Gastrocnemius medialis (tissue), 4 donors: Measurements from ENCODE around the gene TBRG4. TPM values are rescaled to one million over a fixed set of nuclear protein-coding genes. Genes with fewer than 3 reads are reported as not detected.

Experiments
- ATAC-seq, 2 donors: fragments of 150-250 bp; one replicate each; pipeline ENCODE4 v1.9.1; 2016
- DNase-seq, 2 donors: peaks; one replicate each; pipeline ENCODE4 v3.0.0-alpha.2; 2019
- H3K27ac ChIP-seq, 4 donors: fragments of 200-600 bp; sonication (generic); 1 replicate in 1 of 4; 2 replicates in 3 of 4; pipeline ENCODE4 v1.5.1; 2016 to 2018; ENCODE audit warnings: mild to moderate bottlenecking in 2 of 4, moderate library complexity in 1 of 4
- H3K27me3 ChIP-seq, 3 donors: fragments of 200-600 bp; sonication (generic) in 2 of 3; 1 replicate in 1 of 3; 2 replicates in 2 of 3; pipeline versions ENCODE4 v1.5.1 to v1.6.0; 2016 to 2019; ENCODE audit warnings: mild to moderate bottlenecking in 1 of 3, moderate library complexity in 1 of 3
- H3K36me3 ChIP-seq, 2 donors: fragments of 200-600 bp; sonication (generic) in 1 of 2; one replicate each; pipeline ENCODE4 v1.5.1; 2017 to 2018
- H3K4me1 ChIP-seq, 2 donors: fragments of 200-600 bp; sonication (generic) in 1 of 2; one replicate each; pipeline ENCODE4 v1.5.1; 2016 to 2017; ENCODE audit warnings: mild to moderate bottlenecking in 2 of 2
- H3K4me3 ChIP-seq, 4 donors: fragments of 200-600 bp; sonication (generic) in 3 of 4; 1 replicate in 1 of 4; 2 replicates in 3 of 4; pipeline ENCODE4 v1.5.1; 2016 to 2019; ENCODE audit warnings: mild to moderate bottlenecking in 2 of 4
- H3K9me3 ChIP-seq, 3 donors: fragments of 200-600 bp; sonication (generic) in 2 of 3; 1 replicate in 1 of 3; 2 replicates in 2 of 3; pipeline ENCODE4 v1.5.1; 2016 to 2019
- CTCF ChIP-seq, 5 experiments: fragments of 450-650 bp in 3 of 5; fragments of 200-600 bp in 2 of 5; sonication (generic) in 2 of 5; IDR thresholded peaks in 4 of 5; conservative IDR thresholded peaks in 1 of 5; 1 replicate in 4 of 5; 2 replicates in 1 of 5; pipeline ENCODE4 v1.5.1; 2016 to 2019; ENCODE audit warnings: antibody characterized with exemption in 5 of 5, mild to moderate bottlenecking in 3 of 5, moderate library complexity in 3 of 5
- POLR2A ChIP-seq, 2 donors: fragments of 450-650 bp; IDR thresholded peaks; one replicate each; pipeline ENCODE4 v1.6.1; 2017; ENCODE audit warnings: antibody characterized with exemption in 2 of 2, mild to moderate bottlenecking in 2 of 2, moderate library complexity in 2 of 2
- in situ Hi-C, 4 donors: fragments of 200-750 bp; cut with MboI; loops; one replicate each; pipeline versions ENCODE4 v1.15.0 to v1.8.0; 2017; ENCODE audit warnings: low sequenced_read_pairs in 4 of 4
- intact Hi-C: fragments of 100-400 bp; cut with DNase I; formaldehyde crosslinking; loops from one replicate; pipeline ENCODE4 v1.15.1; 2023; ENCODE audit warnings: low total_unique reads
- total RNA-seq, 4 donors: library from RNA; depleted of rRNA; stranded (reverse); fragments of >200 nt; gene quantifications; one replicate each; pipeline versions ENCODE4 v1.1.0 to v1.2.3, GENCODE V29; 2016

Gene TBRG4
- total RNA-seq, 4 donors from 2014 or later, result 74.3 to 105 (median 92.7) TPM

- no peaks in the 10 kb centered on the region for H3K27me3 ChIP-seq
- H3K4me3 ChIP-seq, result no peak overlapping the region
- H3K4me1 ChIP-seq, result no peaks in the 10 kb centered on the region
- no peak for DNase-seq
- H3K27ac ChIP-seq, result no peak overlapping the region
- no peaks in the 10 kb centered on the region for H3K9me3 ChIP-seq
- no peaks in the 10 kb centered on the region for H3K36me3 ChIP-seq
- in situ Hi-C loops (loop anchor here in 3 of 4 donors (10.0 to 25.0 kb wide), 3 partner anchors 206 to 276 kb away; no protein-coding TSS in a partner anchor), intact Hi-C loops (no loop called here)
- TF ChIP-seq POLR2A (IDR thresholded peaks at IDR 0.05) (no peak), CTCF (IDR thresholded peaks at IDR 0.05 in 4 of 5, conservative IDR thresholded peaks at IDR 0.05 in 1 of 5) (no peak)
- ATAC-seq, result no peak
Measured at GRCh38 chr7:45130910-45131309, 19.4 kb upstream of the TBRG4 start.

DNA sequence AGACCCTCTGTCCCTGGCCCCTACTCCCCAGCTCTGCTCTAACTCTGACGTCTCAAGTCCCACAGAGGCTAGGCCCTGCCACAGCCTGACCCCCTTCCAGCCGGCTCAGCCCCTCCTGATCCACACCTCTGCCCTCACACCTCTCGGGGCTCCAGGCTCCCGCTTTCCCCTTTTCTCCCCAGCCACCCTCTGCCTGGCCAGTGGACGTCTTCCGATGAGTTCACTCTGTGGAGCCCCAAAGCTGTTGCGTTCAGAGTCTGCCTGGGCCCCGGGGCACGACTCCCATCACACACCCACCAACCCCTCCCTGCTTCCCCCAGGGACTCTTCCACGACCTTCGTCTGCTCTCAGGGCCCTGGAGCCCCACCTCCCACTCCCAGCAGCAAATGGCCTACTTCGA, 18.4 kb upstream of the TBRG4 start:
- intact Hi-C loops, result no loop called here
- H3K9me3 ChIP-seq, result no peaks in the 10 kb centered on the region
- no peaks in the 10 kb centered on the region for H3K36me3 ChIP-seq
- H3K4me1 ChIP-seq, result no peaks in the 10 kb centered on the region
- DNase-seq (no peak), ATAC-seq (no peak)
- no peak overlapping the region for H3K4me3 ChIP-seq
- no peaks in the 10 kb centered on the region for H3K27me3 ChIP-seq
- in situ Hi-C loops, result loop anchor here (10.0 to 25.0 kb wide), 3 partner anchors 205 to 275 kb away; no protein-coding TSS in a partner anchor
- TF ChIP-seq CTCF (IDR thresholded peaks at IDR 0.05 in 4 of 5, conservative IDR thresholded peaks at IDR 0.05 in 1 of 5), result no peak
- no peak for TF ChIP-seq POLR2A (IDR thresholded peaks at IDR 0.05)
- H3K27ac ChIP-seq, result no peak overlapping the region

DNA sequence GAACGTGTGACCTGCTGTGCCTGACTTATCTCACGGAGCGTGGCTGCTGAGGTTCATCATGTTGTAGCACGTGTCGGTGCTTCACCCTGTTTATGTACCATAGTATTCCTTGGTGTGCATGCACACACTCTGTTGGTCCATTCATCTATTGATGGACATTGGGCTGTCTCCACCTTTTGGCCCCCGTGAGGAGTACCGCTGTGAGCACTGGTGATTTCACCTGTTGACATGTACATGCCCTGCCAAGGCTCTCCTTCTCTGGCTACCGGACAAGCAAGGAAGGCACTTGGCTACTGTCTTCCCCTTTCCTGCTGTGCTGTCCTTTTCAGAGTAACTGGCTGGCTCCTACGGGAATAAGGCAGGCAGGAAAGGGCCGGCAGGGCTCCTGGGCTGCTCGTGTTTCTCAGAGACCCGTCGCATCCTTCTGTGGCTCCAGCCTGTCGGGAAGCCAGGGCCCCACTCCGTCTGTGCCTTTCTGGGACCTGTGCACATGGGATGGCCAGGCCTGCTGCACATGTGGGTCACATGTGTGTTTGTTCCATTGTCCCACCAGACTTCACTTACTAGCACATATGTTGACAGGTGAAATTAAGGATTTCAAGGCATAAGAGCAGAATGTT, 17.8 kb upstream of the TBRG4 start:
- in situ Hi-C loops (loop anchor here in 2 of 4 donors (10.0 to 25.0 kb wide), 2 partner anchors 267 to 274 kb away; no protein-coding TSS in a partner anchor), intact Hi-C loops (no loop called here)
- H3K36me3 ChIP-seq, result no peaks in the 10 kb centered on the region
- no peaks in the 10 kb centered on the region for H3K4me1 ChIP-seq
- TF ChIP-seq CTCF (IDR thresholded peaks at IDR 0.05 in 4 of 5, conservative IDR thresholded peaks at IDR 0.05 in 1 of 5) (no peak), POLR2A (IDR thresholded peaks at IDR 0.05) (no peak)
- no peak overlapping the region for H3K4me3 ChIP-seq
- no peaks in the 10 kb centered on the region for H3K9me3 ChIP-seq
- no peak for DNase-seq
- no peak for ATAC-seq
- H3K27me3 ChIP-seq, result no peaks in the 10 kb centered on the region
- H3K27ac ChIP-seq, result no peak overlapping the region

DNA sequence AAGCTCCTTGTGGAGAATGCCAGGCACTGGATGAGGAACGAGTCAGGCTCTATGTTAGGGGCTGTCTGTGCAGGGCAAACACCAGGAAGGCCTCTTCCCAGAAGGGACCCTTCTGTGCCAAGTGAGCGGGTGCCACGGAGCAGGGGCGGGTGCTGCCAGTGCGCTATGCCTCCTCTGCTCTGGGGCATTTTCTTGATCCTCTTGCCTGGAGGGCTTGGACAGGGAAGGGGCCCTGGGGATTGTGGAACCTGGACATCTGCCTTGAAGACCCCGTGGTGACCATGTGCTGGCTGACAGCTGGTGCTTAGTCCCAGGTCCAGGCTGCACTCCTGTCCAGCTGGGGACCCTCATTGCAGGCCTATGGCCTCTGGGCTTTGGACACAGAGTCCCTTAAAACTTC, 15.4 kb upstream of the TBRG4 start:
- no peaks in the 10 kb centered on the region for H3K27me3 ChIP-seq
- H3K36me3 ChIP-seq, result no peaks in the 10 kb centered on the region
- no peak for DNase-seq
- H3K9me3 ChIP-seq, result no peaks in the 10 kb centered on the region
- intact Hi-C loops, result no loop called here
- H3K4me1 ChIP-seq, result no peaks in the 10 kb centered on the region
- no peak for ATAC-seq
- no peak overlapping the region for H3K4me3 ChIP-seq
- TF ChIP-seq CTCF (IDR thresholded peaks at IDR 0.05 in 4 of 5, conservative IDR thresholded peaks at IDR 0.05 in 1 of 5) (no peak), POLR2A (IDR thresholded peaks at IDR 0.05) (no peak)
- in situ Hi-C loops, result loop anchor here in 2 of 4 donors (10.0 to 25.0 kb wide), 2 partner anchors 265 to 272 kb away; no protein-coding TSS in a partner anchor
- H3K27ac ChIP-seq, result no peak overlapping the region
